Activated CD4-positive, alpha-beta memory T cell treated with anti-CD3 and anti-CD28 coated beads for 36 hours (primary cell): ENCODE results near the gene GALNT2. TPM values are rescaled to one million over a fixed set of nuclear protein-coding genes. Genes with fewer than 3 reads are reported as not detected.

Source experiments
- CTCF ChIA-PET: fragments of 350-600 bp; sonication (Branson Sonifier 250); formaldehyde crosslinking; loops from one replicate; lab custom pipeline; 2021; ENCODE audit warnings: antibody characterized with exemption, inconsistent platforms; lab: Charles Lee
- POLR2A ChIA-PET: fragments of 350-600 bp; sonication (Branson Sonifier 250); formaldehyde crosslinking; loops from one replicate; lab custom pipeline; 2021; ENCODE audit warnings: antibody characterized with exemption; lab: Charles Lee
- DNase-seq: peaks from one replicate; pipeline ENCODE4 v3.0.0-alpha.2; 2020
- H3K27ac Mint-ChIP-seq: one replicate; pipeline ENCODE4 v1.8.0; 2021; ENCODE audit warnings: mixed read lengths
- H3K27me3 Mint-ChIP-seq: one replicate; pipeline ENCODE4 v1.8.0; 2021; ENCODE audit warnings: mixed read lengths
- H3K36me3 Mint-ChIP-seq: one replicate; pipeline ENCODE4 v1.8.0; 2021; ENCODE audit warnings: mixed read lengths
- H3K4me1 Mint-ChIP-seq: one replicate; pipeline ENCODE4 v1.8.0; 2021; ENCODE audit warnings: low read depth, mixed read lengths
- H3K4me3 Mint-ChIP-seq: one replicate; pipeline ENCODE4 v1.8.0; 2021; ENCODE audit warnings: mild to moderate bottlenecking, mixed read lengths
- H3K9me3 Mint-ChIP-seq: one replicate; pipeline ENCODE4 v1.8.0; 2021; ENCODE audit warnings: mixed read lengths
- intact Hi-C: fragments of 100-400 bp; cut with micrococcal nuclease; formaldehyde crosslinking; loops from one replicate; pipeline ENCODE4 v1.15.1; 2023
- total RNA-seq, 2 experiments: library from RNA; stranded (reverse); gene quantifications; one replicate each; pipeline ENCODE4 v1.2.3, GENCODE V29; 2021

The GALNT2 gene
- total RNA-seq, 2 experiments from 2014 or later: 49.5 to 51.0 TPM

GRCh38 chr1:230194525-230194924 is 127.5 kb downstream of the GALNT2 start:
- POLR2A ChIA-PET: no interaction called here
- H3K4me3 Mint-ChIP-seq: no peak overlapping the region
- no peak for DNase-seq
- intact Hi-C loops: no loop called here
- H3K9me3 Mint-ChIP-seq: no peaks in the 10 kb centered on the region
- H3K27me3 Mint-ChIP-seq: no peaks in the 10 kb centered on the region
- peaks cover 7% of the 10 kb centered on the region for H3K36me3 Mint-ChIP-seq
- CTCF ChIA-PET: no interaction called here
- H3K4me1 Mint-ChIP-seq: no peaks in the 10 kb centered on the region
- no peak overlapping the region for H3K27ac Mint-ChIP-seq

GRCh38 chr1:230195199-230195598 is 128.2 kb downstream of the GALNT2 start:
- Mint-ChIP-seq H3K9me3 (no peaks in the 10 kb centered on the region), H3K36me3 (peaks cover 7% of the 10 kb centered on the region), H3K4me1 (no peaks in the 10 kb centered on the region), H3K27me3 (no peaks in the 10 kb centered on the region), H3K4me3 (no peak overlapping the region), H3K27ac (no peak overlapping the region)
- CTCF ChIA-PET: no interaction called here
- intact Hi-C loops: no loop called here
- POLR2A ChIA-PET: no interaction called here
- no peak for DNase-seq

GRCh38 chr1:230196077-230196476 is 129.0 kb downstream of the GALNT2 start:
- ChIA-PET CTCF (no interaction called here), POLR2A (no interaction called here)
- intact Hi-C loops: no loop called here
- Mint-ChIP-seq H3K27ac (no peak overlapping the region), H3K4me3 (no peak overlapping the region), H3K36me3 (peaks cover 4% of the 10 kb centered on the region), H3K27me3 (no peaks in the 10 kb centered on the region), H3K9me3 (no peaks in the 10 kb centered on the region), H3K4me1 (no peaks in the 10 kb centered on the region)
- no peak for DNase-seq

GRCh38 chr1:230197644-230198567 is 130.9 kb downstream of the GALNT2 start:
- intact Hi-C loops: no loop called here
- CTCF ChIA-PET: no interaction called here
- Mint-ChIP-seq H3K27ac (no peak overlapping the region), H3K9me3 (no peaks in the 10 kb centered on the region), H3K4me3 (no peak overlapping the region), H3K36me3 (peaks cover 10% of the 10 kb centered on the region), H3K4me1 (no peaks in the 10 kb centered on the region), H3K27me3 (no peaks in the 10 kb centered on the region)
- POLR2A ChIA-PET: no interaction called here
- DNase-seq: no peak

- intact Hi-C loops: no loop called here
- DNase-seq: no peak
- Mint-ChIP-seq H3K27ac (no peak overlapping the region), H3K4me1 (no peaks in the 10 kb centered on the region), H3K36me3 (peaks cover 17% of the 10 kb centered on the region), H3K9me3 (no peaks in the 10 kb centered on the region), H3K27me3 (no peaks in the 10 kb centered on the region), H3K4me3 (no peak overlapping the region)
- ChIA-PET CTCF (no interaction called here), POLR2A (no interaction called here)
Observed at GRCh38 chr1:230199034-230199433, 132.0 kb downstream of the GALNT2 start.

- H3K4me3 Mint-ChIP-seq: no peak overlapping the region
- ChIA-PET POLR2A (no interaction called here), CTCF (no interaction called here)
- peaks cover 18% of the 10 kb centered on the region for H3K36me3 Mint-ChIP-seq
- no peak for DNase-seq
- no peaks in the 10 kb centered on the region for H3K4me1 Mint-ChIP-seq
- no peak overlapping the region for H3K27ac Mint-ChIP-seq
- H3K27me3 Mint-ChIP-seq: no peaks in the 10 kb centered on the region
- intact Hi-C loops: no loop called here
- H3K9me3 Mint-ChIP-seq: no peaks in the 10 kb centered on the region
Observed at GRCh38 chr1:230199554-230199953, 132.5 kb downstream of the GALNT2 start.

GRCh38 chr1:230200276-230200675 is 133.2 kb downstream of the GALNT2 start:
- intact Hi-C loops: no loop called here
- ChIA-PET POLR2A (no interaction called here), CTCF (no interaction called here)
- DNase-seq: no peak
- no peak overlapping the region for H3K27ac Mint-ChIP-seq
- peaks cover 22% of the 10 kb centered on the region for H3K36me3 Mint-ChIP-seq
- H3K9me3 Mint-ChIP-seq: no peaks in the 10 kb centered on the region
- no peak overlapping the region for H3K4me3 Mint-ChIP-seq
- no peaks in the 10 kb centered on the region for H3K27me3 Mint-ChIP-seq
- no peaks in the 10 kb centered on the region for H3K4me1 Mint-ChIP-seq

GRCh38 chr1:230201445-230201844 is 134.4 kb downstream of the GALNT2 start:
- POLR2A ChIA-PET: no interaction called here
- no peak overlapping the region for H3K27ac Mint-ChIP-seq
- intact Hi-C loops: no loop called here
- no peak overlapping the region for H3K4me3 Mint-ChIP-seq
- no peaks in the 10 kb centered on the region for H3K4me1 Mint-ChIP-seq
- no peaks in the 10 kb centered on the region for H3K9me3 Mint-ChIP-seq
- CTCF ChIA-PET: no interaction called here
- H3K36me3 Mint-ChIP-seq: peaks cover 27% of the 10 kb centered on the region
- no peaks in the 10 kb centered on the region for H3K27me3 Mint-ChIP-seq
- DNase-seq: no peak

GRCh38 chr1:230204842-230205241 is 137.8 kb downstream of the GALNT2 start:
- ChIA-PET POLR2A (no interaction called here), CTCF (interaction anchor here (0.9 kb wide), 1 partner anchor 543 kb away, joined by 3 read pairs; no protein-coding TSS in a partner anchor)
- Mint-ChIP-seq H3K36me3 (peaks cover 31% of the 10 kb centered on the region), H3K9me3 (no peaks in the 10 kb centered on the region), H3K4me1 (peaks cover 19% of the 10 kb centered on the region), H3K27me3 (no peaks in the 10 kb centered on the region), H3K4me3 (no peak overlapping the region), H3K27ac (no peak overlapping the region)
- intact Hi-C loops: no loop called here
- no peak for DNase-seq

- CTCF ChIA-PET: interaction anchor here (0.9 kb wide), 1 partner anchor 544 kb away, joined by 3 read pairs; no protein-coding TSS in a partner anchor
- no peaks in the 10 kb centered on the region for H3K27me3 Mint-ChIP-seq
- no peak overlapping the region for H3K27ac Mint-ChIP-seq
- no peak overlapping the region for H3K4me3 Mint-ChIP-seq
- DNase-seq: no peak
- H3K9me3 Mint-ChIP-seq: no peaks in the 10 kb centered on the region
- peaks cover 35% of the 10 kb centered on the region for H3K36me3 Mint-ChIP-seq
- intact Hi-C loops: no loop called here
- H3K4me1 Mint-ChIP-seq: peaks cover 28% of the 10 kb centered on the region
- POLR2A ChIA-PET: no interaction called here
Observed at GRCh38 chr1:230205719-230206198, 138.7 kb downstream of the GALNT2 start.

- no peak overlapping the region for H3K4me3 Mint-ChIP-seq
Observed at GRCh38 chr1:230206207-230206606, 139.2 kb downstream of the GALNT2 start.

GRCh38 chr1:230206976-230207375 is 139.9 kb downstream of the GALNT2 start:
- Mint-ChIP-seq H3K36me3 (peaks cover 33% of the 10 kb centered on the region), H3K4me1 (peaks cover 33% of the 10 kb centered on the region), H3K27me3 (no peaks in the 10 kb centered on the region), H3K27ac (no peak overlapping the region), H3K9me3 (no peaks in the 10 kb centered on the region), H3K4me3 (no peak overlapping the region)
- no peak for DNase-seq
- ChIA-PET CTCF (interaction anchor here (0.7 kb wide), 1 partner anchor 39 kb away, joined by 3 read pairs; no protein-coding TSS in a partner anchor), POLR2A (no interaction called here)
- intact Hi-C loops: no loop called here

More at GRCh38 chr1:230206207-230206606, 139.2 kb downstream of the GALNT2 start:
- Mint-ChIP-seq H3K27me3 (no peaks in the 10 kb centered on the region), H3K4me1 (peaks cover 29% of the 10 kb centered on the region), H3K9me3 (no peaks in the 10 kb centered on the region), H3K36me3 (peaks cover 33% of the 10 kb centered on the region), H3K27ac (no peak overlapping the region)
- DNase-seq: no peak
- intact Hi-C loops: no loop called here
- ChIA-PET POLR2A (no interaction called here), CTCF (interaction anchor here (0.7 kb wide), 1 partner anchor 38 kb away, joined by 3 read pairs; no protein-coding TSS in a partner anchor)
